Fibroblast of pulmonary artery (primary cell): Measurements from ENCODE around the gene MIA3.
A peak's percentile ranks its signal among the peaks of the same experiment; 100 is the strongest.

Experiments used
- DNase-seq: peaks from one replicate; pipeline ENCODE4 v3.0.0-alpha.2; 2010; ENCODE audit warnings: low read depth
- H3K4me3 ChIP-seq: replicated peaks from 2 replicates; pipeline ENCODE4 v1.5.1; 2011; ENCODE audit warnings: low read depth, mild to moderate bottlenecking, control low read depth, low read length, moderate library complexity
- CTCF ChIP-seq: IDR thresholded peaks from 2 replicates; pipeline ENCODE4 v1.5.1; 2011; ENCODE audit warnings: mild to moderate bottlenecking, control low read depth, low read length, inconsistent platforms; ENCODE audit errors: missing control alignments

Gene MIA3

GRCh38 chr1:222618001-222618879 lies at the start of gene MIA3:
Gene MIA3, plus strand, starts transcription at chr1:222618097. Its CDS starts 14 bp downstream, at chr1:222618111.
- TF ChIP-seq CTCF, result no peak
- H3K4me3 ChIP-seq, result peak within 1 kb of the TSS; percentile 74
- peak; percentile 14 for DNase-seq

GRCh38 chr1:222570837-222571236 lies 47.1 kb upstream of the MIA3 start:
- no peak overlapping the region for H3K4me3 ChIP-seq
- TF ChIP-seq CTCF, result no peak
- DNase-seq, result no peak

- DNase-seq, result no peak
- H3K4me3 ChIP-seq, result no peak overlapping the region
- TF ChIP-seq CTCF, result no peak
Observed at GRCh38 chr1:222579316-222579715, 38.6 kb upstream of the MIA3 start.

- DNase-seq, result peak; percentile 10
- TF ChIP-seq CTCF, result no peak
- H3K4me3 ChIP-seq, result no peak overlapping the region
Observed at GRCh38 chr1:222582099-222582774, 35.7 kb upstream of the MIA3 start.

- TF ChIP-seq CTCF, result no peak
- no peak overlapping the region for H3K4me3 ChIP-seq
- no peak for DNase-seq
Observed at GRCh38 chr1:222583079-222583478, 34.8 kb upstream of the MIA3 start.

- TF ChIP-seq CTCF, result no peak
- DNase-seq, result no peak
- H3K4me3 ChIP-seq, result no peak overlapping the region
Observed at GRCh38 chr1:222586842-222587241, 31.1 kb upstream of the MIA3 start.
